GM18507 (cell line): ENCODE results near the gene LRRTM4.

ENCODE experiments used
- DNase-seq: peaks from one replicate; pipeline ENCODE4 v3.0.0; 2011; ENCODE audit warnings: low read depth; ENCODE audit not compliant: insufficient read length; ENCODE audit errors: extremely low spot score
- FAIRE-seq: peaks from 2 replicates; lab custom pipeline; 2011; peaks lifted over from hg19 to GRCh38; lab: Jason Lieb, UNC

LRRTM4 gene

GRCh38 chr2:77017355-77017745 is 504.8 kb downstream of the LRRTM4 start:
- no peak for FAIRE-seq
- no peak for DNase-seq

DNA sequence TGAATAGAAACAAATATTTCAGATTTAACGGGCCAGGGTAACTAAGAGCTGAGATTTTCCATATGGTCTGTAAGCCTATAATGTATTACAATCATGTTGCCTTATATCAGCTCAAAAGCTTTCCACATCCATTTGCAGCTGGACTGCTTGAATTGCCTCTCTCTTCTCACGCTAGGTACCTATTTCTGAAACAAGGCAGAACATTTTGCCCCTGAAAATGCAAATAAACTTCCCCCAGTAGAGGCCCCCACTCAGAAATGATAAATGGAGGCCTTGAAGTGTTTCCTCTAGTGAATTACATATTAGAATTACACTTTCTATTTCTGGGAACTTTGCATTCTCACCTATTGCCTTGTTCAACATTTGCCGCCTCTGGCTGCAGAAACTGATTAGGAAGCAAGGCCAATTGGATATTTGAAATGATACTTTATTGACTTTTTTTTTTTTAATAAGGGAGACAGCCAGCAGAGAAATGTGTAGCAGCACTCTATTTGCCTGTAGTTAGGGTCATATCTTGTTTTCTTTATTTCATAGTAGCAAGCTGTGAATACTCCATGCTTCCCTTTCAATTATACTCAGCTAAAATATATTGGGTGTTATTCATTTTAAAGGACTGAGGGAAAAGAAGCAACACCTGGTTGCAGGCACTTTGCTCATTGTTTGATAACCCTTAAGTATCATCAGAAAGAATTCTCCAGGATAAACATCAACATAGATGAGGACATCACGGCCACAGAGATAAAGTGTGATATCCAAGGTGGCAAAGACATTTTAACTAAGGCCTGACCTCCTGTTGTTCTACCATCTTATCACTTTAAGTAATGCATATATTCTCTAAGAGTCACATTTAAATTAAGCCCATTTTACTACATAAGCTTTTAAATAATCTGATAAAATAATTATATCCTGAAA is 505.5 kb downstream of the LRRTM4 start:
- FAIRE-seq, result no peak
- DNase-seq, result no peak

DNA sequence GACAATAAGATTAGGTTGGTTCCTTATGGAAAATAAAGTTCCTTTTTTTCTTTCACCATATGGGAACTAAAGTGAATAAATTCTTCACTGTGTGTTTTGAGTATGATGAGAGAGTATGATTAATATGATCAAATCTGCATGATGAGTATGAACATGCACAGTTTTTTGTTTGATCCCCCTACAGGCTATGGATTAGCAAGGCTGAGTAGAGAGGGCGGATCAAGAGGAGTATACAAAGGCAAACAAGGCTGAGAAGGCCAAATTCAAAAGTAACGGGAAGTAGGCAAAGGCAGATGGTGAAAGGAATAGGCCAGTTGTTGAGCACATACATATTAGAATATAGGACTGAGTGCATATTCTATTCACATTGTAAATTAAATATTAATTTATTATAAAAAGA is 508.2 kb downstream of the LRRTM4 start:
- no peak for FAIRE-seq
- DNase-seq, result no peak

DNA sequence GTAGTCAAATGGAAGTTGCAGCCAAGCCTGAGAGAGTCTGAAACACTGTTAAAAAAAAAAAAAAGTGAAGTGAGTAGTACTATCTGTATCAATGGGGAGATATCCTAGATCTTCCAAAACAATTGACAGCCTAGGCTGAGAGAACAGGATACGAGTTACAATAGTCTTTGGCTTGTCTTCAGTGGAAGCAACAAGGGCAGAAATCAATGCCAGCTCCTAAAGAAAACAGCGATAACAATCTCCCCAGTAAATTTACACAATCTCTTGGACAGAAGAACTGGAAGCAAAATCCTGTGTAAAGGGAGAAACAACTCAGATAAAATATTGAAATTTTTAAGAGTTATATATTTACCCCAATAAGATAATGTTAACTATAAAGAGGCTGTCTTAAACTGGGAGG is 508.7 kb downstream of the LRRTM4 start:
- FAIRE-seq (no peak), DNase-seq (no peak)

GRCh38 chr2:77009307-77009706 is 512.9 kb downstream of the LRRTM4 start:
- FAIRE-seq, result no peak

GRCh38 chr2:77008853-77009252 is 513.3 kb downstream of the LRRTM4 start:
- FAIRE-seq (no peak), DNase-seq (no peak)

More at GRCh38 chr2:77009307-77009706, 512.9 kb downstream of the LRRTM4 start:
- DNase-seq, result no peak

DNA sequence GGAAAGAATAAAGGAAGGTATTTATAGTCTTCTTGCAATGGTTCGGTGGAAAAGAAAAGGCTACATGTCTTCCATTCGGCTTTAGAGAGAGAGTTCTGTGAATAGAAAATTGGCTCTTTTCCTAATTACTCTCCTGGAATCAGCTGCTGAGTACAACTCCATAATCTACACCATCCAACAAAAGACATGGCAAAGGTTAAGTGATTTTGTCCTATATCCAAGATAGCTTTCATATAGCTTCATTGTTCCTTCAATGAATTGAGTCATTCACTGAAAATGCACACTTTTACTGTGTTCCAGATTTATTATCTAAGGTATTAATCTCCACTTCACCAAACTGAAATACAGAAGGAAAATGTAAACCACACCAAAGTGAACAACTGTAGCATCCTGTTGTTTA is 514.5 kb downstream of the LRRTM4 start:
- FAIRE-seq, result no peak
- DNase-seq, result no peak

DNA sequence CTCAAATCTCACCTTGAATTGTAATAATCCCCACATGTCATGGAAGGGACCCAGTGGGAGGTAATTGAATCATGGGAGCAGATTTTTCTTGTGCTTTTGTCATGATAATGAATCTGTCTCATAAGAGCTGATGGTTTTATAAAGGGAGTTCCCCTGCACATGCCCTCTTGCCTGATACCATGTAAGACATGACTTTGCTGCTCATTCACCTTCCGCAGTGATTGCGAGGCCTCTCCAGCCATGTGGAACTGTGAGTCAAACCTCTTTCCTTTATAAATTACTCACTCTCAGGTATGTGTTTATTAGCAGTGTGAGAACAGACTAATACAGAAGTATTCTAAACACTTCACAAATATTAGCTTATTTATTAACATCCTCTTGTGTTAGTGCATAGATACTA is 516.7 kb downstream of the LRRTM4 start:
- FAIRE-seq (no peak), DNase-seq (no peak)

DNA sequence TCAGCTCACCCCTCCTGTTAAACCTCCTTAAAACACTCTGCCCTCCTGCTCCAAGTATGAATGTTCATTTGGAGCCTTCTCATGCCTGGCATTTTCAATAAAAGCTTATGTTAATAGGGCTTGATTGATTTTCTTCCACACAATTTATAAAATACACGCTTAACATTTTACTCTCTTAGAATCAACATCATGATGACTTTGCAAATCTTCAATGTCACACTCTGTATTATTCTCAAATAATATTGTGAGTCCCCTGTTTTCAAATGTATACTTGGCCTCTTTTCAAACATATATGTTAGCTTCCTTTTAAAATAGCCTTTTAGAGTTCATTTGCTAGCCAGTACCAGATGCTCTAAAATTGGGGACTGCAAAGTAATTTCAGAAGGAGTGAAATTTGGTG is 520.3 kb downstream of the LRRTM4 start:
- DNase-seq (no peak), FAIRE-seq (no peak)

GRCh38 chr2:76998704-76999103 is 523.5 kb downstream of the LRRTM4 start:
- FAIRE-seq (no peak), DNase-seq (no peak)

- no peak for FAIRE-seq
These were observed 524.0 kb downstream of the LRRTM4 start for GRCh38 chr2:76998152-76998551.

DNA sequence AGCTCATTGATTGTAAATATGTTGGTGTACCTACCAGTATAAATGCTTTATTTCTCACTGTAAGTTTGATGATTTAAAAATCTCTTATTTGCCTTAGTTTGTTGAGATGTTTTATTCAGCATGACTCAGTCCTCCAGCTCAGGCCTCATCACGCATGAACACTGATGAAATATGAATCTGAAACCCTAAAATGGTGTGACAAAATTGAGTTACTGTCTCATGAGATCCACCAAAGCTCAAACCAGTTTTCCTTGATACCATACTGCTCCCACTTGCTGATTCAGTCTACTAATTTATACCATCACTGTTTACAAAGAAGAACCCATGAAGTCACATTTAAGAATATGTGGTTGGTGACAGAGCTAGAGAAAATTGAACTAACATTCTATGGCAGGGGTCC is 524.9 kb downstream of the LRRTM4 start:
- FAIRE-seq, result no peak
- no peak for DNase-seq

More at GRCh38 chr2:76998152-76998551, 524.0 kb downstream of the LRRTM4 start:
- no peak for DNase-seq

DNA sequence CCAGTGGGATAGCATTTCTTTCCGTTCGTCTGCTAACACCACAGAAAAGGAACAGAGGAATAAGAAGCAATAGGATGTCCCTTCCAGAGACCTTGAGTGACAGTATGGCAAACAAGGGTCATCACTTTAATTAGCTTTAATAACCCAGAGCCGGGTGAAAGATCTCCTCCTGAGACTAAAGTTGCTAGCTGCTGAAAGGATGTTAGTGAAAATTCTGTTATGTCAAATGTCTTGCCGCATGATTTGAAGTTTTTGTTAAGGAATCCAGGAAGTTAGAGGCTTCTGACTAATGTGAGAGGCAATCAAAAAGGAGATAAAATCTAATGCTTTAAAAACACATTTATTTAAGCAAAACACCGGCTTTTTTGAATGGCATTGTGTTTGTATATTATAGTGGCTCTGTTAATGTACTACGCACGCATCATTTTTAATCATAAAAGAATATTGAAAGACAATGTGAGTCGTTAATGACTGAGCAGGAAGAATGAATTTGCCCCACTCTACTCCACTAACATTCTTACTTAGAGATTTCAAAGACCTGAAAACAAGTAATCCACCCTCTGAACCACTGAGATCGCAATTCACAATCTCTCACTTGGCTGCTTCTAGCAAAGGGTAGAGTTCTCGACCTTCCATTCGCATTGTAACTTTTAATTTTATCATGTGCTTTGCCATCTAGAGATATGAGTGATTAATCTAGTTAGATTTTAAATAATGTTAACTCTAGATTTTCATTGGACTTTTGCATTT is 536.6 kb downstream of the LRRTM4 start:
- no peak for DNase-seq

GRCh38 chr2:76984359-76984758 is 537.8 kb downstream of the LRRTM4 start:
- DNase-seq (no peak), FAIRE-seq (no peak)

More for the DNA sequence above, 536.6 kb downstream of the LRRTM4 start:
- no peak for FAIRE-seq

GRCh38 chr2:76980067-76980787 is 541.9 kb downstream of the LRRTM4 start:
- DNase-seq, result no peak
- FAIRE-seq, result no peak

- FAIRE-seq, result no peak
- no peak for DNase-seq
These were observed 544.1 kb downstream of the LRRTM4 start for GRCh38 chr2:76977846-76978727.

- FAIRE-seq (no peak), DNase-seq (no peak)
These were observed 546.4 kb downstream of the LRRTM4 start for GRCh38 chr2:76975752-76976151.

- FAIRE-seq, result no peak
- DNase-seq, result no peak
These were observed 548.6 kb downstream of the LRRTM4 start for GRCh38 chr2:76973610-76974009.

DNA sequence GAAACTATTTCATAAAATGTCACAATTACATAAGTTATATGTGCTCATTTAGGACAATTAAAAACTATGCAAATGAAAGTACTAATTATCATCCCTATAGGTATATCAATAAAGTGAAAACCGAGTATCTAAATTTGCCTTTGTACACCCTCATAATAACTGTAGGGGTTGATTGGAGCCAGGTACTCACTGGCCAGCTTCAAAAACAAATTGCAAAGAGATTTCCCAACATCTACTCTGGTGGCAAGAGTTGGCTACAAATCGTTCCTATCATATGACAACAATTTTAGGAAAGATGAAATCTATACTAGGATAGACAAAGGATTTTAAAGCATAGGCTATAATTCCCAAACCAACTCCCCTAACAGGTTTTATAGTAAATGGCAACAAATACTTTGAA is 556.4 kb downstream of the LRRTM4 start:
- FAIRE-seq (no peak), DNase-seq (no peak)
